Fibroblast of lung (primary cell): ENCODE measurements around the gene KRTAP19-2.

Experiments
- EZH2 ChIP-seq: IDR thresholded peaks from 2 replicates; pipeline ENCODE4 v1.5.1; 2012; ENCODE audit warnings: low read length, control low read depth, mild to moderate bottlenecking; ENCODE audit errors: missing control alignments
- TF ChIP-seq, protein P1 (sequence below), 2 donors: IDR thresholded peaks in 1 of 2; conservative IDR thresholded peaks in 1 of 2; 1 replicate in 1 of 2; 2 replicates in 1 of 2; pipeline ENCODE4 v1.5.1; 2011 to 2012; ENCODE audit warnings: low read length in 2 of 2, control low read depth in 1 of 2, inconsistent platforms in 1 of 2, low read depth in 1 of 2, mild to moderate bottlenecking in 1 of 2

DNA sequence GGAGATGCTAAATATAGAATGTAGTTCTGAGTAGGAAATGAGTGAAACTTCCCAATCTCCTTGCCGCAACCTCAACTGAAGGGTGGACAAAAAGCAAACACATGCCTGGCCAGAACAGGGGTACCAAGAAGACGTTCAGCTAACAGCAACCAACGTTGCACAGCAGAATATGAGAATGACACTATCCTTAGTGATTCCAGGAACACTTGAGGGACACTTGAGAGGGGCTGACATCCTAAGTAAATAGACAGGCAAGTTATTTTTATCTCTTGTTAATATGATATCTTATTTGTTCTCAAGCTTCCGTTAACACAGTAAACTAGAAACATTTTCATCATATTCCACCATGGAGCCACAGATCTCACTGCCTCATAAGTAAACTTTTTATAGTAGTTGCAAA is 8.0 kb downstream of the KRTAP19-2 start:
- TF ChIP-seq EZH2: no peak
- TF ChIP-seq, protein P1, sequence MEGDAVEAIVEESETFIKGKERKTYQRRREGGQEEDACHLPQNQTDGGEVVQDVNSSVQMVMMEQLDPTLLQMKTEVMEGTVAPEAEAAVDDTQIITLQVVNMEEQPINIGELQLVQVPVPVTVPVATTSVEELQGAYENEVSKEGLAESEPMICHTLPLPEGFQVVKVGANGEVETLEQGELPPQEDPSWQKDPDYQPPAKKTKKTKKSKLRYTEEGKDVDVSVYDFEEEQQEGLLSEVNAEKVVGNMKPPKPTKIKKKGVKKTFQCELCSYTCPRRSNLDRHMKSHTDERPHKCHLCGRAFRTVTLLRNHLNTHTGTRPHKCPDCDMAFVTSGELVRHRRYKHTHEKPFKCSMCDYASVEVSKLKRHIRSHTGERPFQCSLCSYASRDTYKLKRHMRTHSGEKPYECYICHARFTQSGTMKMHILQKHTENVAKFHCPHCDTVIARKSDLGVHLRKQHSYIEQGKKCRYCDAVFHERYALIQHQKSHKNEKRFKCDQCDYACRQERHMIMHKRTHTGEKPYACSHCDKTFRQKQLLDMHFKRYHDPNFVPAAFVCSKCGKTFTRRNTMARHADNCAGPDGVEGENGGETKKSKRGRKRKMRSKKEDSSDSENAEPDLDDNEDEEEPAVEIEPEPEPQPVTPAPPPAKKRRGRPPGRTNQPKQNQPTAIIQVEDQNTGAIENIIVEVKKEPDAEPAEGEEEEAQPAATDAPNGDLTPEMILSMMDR (conservative IDR thresholded peaks at IDR 0.05 in 1 of 2, IDR thresholded peaks at IDR 0.05 in 1 of 2; ENCODE audit: low read depth in 1 of 2, low read length in 2 of 2): no peak
